ENCODE data around the gene ZNF638. TPM values are rescaled to one million over a fixed set of nuclear protein-coding genes. Genes with fewer than 3 reads are reported as not detected.

The ZNF638 gene
- total and polyA plus RNA-seq, 10 of the 15 experiments (the other 5 are each of a cell fraction or from before 2014, with no cell fraction given) = 37.6 to 133 (median 64.5) TPM

- Histone ChIP-seq H3K4me2 (ENCODE audit: control insufficient read depth, insufficient read depth) (no peak overlapping the region), H3K27me3 (replicated peaks in 1 of 2; ENCODE audit: control insufficient read depth in 2 of 2, insufficient read depth in 2 of 2, low read length in 1 of 2) (no peaks in the 10 kb centered on the region), H3K27ac (ENCODE audit: control insufficient read depth, insufficient read depth) (no peak overlapping the region), H3K9me3 (replicated peaks; ENCODE audit: control insufficient read depth, insufficient read depth, low read length) (no peaks in the 10 kb centered on the region), H3K4me1 (ENCODE audit: control insufficient read depth, insufficient read depth, low read length) (no peaks in the 10 kb centered on the region), H3K79me2 (ENCODE audit: control insufficient read depth, insufficient read depth, low read length) (no peaks in the 10 kb centered on the region; the same call in 1 of the 2 replicates), H3K36me3 (ENCODE audit: control insufficient read depth in 2 of 2, insufficient read depth in 2 of 2, low read length in 1 of 2) (no peaks in the 10 kb centered on the region), H2AFZ (ENCODE audit: control insufficient read depth, low read depth, low read length) (no peak overlapping the region), H3K9ac (ENCODE audit: control insufficient read depth, insufficient read depth, low read length) (no peak overlapping the region), H4K20me1 (ENCODE audit: control insufficient read depth, insufficient read depth) (no peaks in the 10 kb centered on the region), H3K4me3 (no peak overlapping the region)
- DNase-seq (ENCODE audit: low read depth, low spot score) (no peak), FAIRE-seq (no peak), ATAC-seq (no peak)
- intact Hi-C loops (cut with micrococcal nuclease; ENCODE audit: unreplicated experiment) (no loop called here), in situ Hi-C loops (cut with MboI) (loop anchor here (25.0 kb wide), 1 partner anchor 855 kb away; the partner anchor contains the start of gene CYP26B1)
- POLR2A ChIA-PET = no interaction called here
- RAD21 ChIA-PET (ENCODE audit: unreplicated experiment) = interaction anchor here (0.9 kb wide), 1 partner anchor 181 kb away, joined by 3 read pairs; no protein-coding TSS in a partner anchor
- no peak for TF ChIP-seq TARDBP (IDR thresholded peaks at IDR 0.05; ENCODE audit: borderline replicate concordance)
- no peak for TF ChIP-seq SMAD1 (IDR thresholded peaks at IDR 0.05; ENCODE audit: low read depth, partially characterized antibody)
- TF ChIP-seq, protein P1, sequence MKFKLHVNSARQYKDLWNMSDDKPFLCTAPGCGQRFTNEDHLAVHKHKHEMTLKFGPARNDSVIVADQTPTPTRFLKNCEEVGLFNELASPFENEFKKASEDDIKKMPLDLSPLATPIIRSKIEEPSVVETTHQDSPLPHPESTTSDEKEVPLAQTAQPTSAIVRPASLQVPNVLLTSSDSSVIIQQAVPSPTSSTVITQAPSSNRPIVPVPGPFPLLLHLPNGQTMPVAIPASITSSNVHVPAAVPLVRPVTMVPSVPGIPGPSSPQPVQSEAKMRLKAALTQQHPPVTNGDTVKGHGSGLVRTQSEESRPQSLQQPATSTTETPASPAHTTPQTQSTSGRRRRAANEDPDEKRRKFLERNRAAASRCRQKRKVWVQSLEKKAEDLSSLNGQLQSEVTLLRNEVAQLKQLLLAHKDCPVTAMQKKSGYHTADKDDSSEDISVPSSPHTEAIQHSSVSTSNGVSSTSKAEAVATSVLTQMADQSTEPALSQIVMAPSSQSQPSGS (IDR thresholded peaks at IDR 0.05; ENCODE audit: low read length) = no peak
- TF ChIP-seq JUNB (IDR thresholded peaks at IDR 0.05) = no peak
- no peak for TF ChIP-seq SPI1 (IDR thresholded peaks at IDR 0.05; ENCODE audit: borderline replicate concordance, insufficient read depth, low read depth, low read length)
- TF ChIP-seq RELA (IDR thresholded peaks at IDR 0.05; ENCODE audit: borderline replicate concordance, partially characterized antibody) = no peak
- TF ChIP-seq STAT3 (IDR thresholded peaks at IDR 0.05; ENCODE audit: low read depth, low read length) = no peak
- no peak for TF ChIP-seq STAT1 (conservative IDR thresholded peaks at IDR 0.05)
- TF ChIP-seq CBX5 (IDR thresholded peaks at IDR 0.05; ENCODE audit: low read depth) = no peak
- TF ChIP-seq PKNOX1 (IDR thresholded peaks at IDR 0.05) = no peak
- TF ChIP-seq CBFB (IDR thresholded peaks at IDR 0.05; ENCODE audit: low read depth) = no peak
- TF ChIP-seq USF1 (IDR thresholded peaks at IDR 0.05; ENCODE audit: borderline replicate concordance, extremely low read length, insufficient read depth, low read depth, low read length) = no peak
- CTCF ChIA-PET = interaction anchor here (1.9 kb wide), 1 partner anchor 18 kb away, joined by 8 read pairs; no protein-coding TSS in a partner anchor
- 52% methylated on average over 4 of the region's 4 CpGs for WGBS (ENCODE audit: insufficient coverage, insufficient replicate concordance, low lambda C conversion rate, missing lambda C conversion rate)
- BruUV-seq (replicated peaks) = no TSS peak
- SMC1A ChIA-PET (ENCODE audit: uncharacterized antibody, unreplicated experiment) = interaction anchor here (0.6 to 1.9 kb wide), 3 partner anchors 13 to 181 kb away, joined by 3 to 5 read pairs (median 5); partner anchors contain the start of gene PAIP2B
Measured at GRCh38 chr2:71281950-71282349, 49.6 kb upstream of the ZNF638 start.

Measured in GM12878 (cell line).